Upper lobe of left lung (tissue), 4 donors: ENCODE measurements around the gene TM4SF20.

ENCODE experiments used
- CTCF ChIP-seq, 6 experiments: fragments of 450-650 bp in 4 of 6; fragments of 200-600 bp in 2 of 6; sonication (generic) in 2 of 6; IDR thresholded peaks; one replicate each; pipeline ENCODE4 v1.5.1; 2016 to 2019; ENCODE audit warnings: antibody characterized with exemption in 6 of 6
- EP300 ChIP-seq, 4 donors: sonication (generic); formaldehyde crosslinking; IDR thresholded peaks; one replicate each; pipeline ENCODE4 v1.5.1; 2017; ENCODE audit warnings: antibody characterized with exemption in 4 of 4, control low read depth in 2 of 4

GRCh38 chr2:227349989-227350612 lies 29.0 kb downstream of the TM4SF20 start:
- TF ChIP-seq CTCF (IDR thresholded peaks at IDR 0.05) (no peak), EP300 (IDR thresholded peaks at IDR 0.05) (no peak)
